Measurements from ENCODE around the gene LETMD1.

GRCh38 chr12:51018956-51019355 lies 29.2 kb upstream of the LETMD1 start:
- TF ChIP-seq, protein P1, sequence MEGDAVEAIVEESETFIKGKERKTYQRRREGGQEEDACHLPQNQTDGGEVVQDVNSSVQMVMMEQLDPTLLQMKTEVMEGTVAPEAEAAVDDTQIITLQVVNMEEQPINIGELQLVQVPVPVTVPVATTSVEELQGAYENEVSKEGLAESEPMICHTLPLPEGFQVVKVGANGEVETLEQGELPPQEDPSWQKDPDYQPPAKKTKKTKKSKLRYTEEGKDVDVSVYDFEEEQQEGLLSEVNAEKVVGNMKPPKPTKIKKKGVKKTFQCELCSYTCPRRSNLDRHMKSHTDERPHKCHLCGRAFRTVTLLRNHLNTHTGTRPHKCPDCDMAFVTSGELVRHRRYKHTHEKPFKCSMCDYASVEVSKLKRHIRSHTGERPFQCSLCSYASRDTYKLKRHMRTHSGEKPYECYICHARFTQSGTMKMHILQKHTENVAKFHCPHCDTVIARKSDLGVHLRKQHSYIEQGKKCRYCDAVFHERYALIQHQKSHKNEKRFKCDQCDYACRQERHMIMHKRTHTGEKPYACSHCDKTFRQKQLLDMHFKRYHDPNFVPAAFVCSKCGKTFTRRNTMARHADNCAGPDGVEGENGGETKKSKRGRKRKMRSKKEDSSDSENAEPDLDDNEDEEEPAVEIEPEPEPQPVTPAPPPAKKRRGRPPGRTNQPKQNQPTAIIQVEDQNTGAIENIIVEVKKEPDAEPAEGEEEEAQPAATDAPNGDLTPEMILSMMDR (conservative IDR thresholded peaks at IDR 0.05; ENCODE audit: low read length), result no peak
- TF ChIP-seq EZH2phosphoT487 (IDR thresholded peaks at IDR 0.05; ENCODE audit: borderline replicate concordance, low read depth, low read length), result no peak
